ENCODE data around the gene PLBD1.

DNA sequence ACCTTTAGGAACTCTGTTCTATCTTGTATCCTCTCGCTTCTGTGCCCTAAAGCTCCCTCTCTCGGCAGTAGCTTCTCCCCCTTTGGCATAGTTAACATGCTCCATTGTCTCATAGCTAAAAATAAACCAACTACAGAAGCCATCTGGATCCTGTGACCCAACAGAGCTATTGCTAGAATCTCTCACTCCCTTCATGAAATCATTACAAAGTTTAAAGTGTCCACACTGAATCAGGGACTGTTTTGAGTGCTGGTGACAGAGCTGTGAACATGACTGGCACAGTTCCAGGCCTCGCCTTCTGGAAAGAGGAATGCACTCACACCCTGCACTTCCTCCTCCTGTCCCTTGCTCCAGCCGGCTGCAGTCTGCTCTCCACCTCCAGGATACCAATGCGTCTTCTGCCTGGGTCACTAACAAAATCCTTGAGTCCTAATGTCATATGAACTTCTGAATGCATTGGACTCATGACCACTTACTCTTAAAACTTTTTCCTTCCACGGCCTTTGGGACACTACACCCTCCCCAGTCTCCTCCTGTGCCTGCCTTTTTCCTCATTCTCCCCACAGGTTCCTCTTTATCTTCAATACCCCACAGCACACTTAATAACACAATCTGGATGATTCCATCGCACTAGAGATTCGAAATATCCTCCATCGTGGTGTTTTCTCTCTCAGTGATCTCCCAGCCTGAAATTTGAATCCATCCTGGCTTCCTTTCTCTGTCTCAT is 13.2 kb downstream of the PLBD1 start:
- TF ChIP-seq, protein P1, sequence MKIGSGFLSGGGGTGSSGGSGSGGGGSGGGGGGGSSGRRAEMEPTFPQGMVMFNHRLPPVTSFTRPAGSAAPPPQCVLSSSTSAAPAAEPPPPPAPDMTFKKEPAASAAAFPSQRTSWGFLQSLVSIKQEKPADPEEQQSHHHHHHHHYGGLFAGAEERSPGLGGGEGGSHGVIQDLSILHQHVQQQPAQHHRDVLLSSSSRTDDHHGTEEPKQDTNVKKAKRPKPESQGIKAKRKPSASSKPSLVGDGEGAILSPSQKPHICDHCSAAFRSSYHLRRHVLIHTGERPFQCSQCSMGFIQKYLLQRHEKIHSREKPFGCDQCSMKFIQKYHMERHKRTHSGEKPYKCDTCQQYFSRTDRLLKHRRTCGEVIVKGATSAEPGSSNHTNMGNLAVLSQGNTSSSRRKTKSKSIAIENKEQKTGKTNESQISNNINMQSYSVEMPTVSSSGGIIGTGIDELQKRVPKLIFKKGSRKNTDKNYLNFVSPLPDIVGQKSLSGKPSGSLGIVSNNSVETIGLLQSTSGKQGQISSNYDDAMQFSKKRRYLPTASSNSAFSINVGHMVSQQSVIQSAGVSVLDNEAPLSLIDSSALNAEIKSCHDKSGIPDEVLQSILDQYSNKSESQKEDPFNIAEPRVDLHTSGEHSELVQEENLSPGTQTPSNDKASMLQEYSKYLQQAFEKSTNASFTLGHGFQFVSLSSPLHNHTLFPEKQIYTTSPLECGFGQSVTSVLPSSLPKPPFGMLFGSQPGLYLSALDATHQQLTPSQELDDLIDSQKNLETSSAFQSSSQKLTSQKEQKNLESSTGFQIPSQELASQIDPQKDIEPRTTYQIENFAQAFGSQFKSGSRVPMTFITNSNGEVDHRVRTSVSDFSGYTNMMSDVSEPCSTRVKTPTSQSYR (CRISPR knock-in tag; IDR thresholded peaks at IDR 0.05): no peak
- TF ChIP-seq, protein P2, sequence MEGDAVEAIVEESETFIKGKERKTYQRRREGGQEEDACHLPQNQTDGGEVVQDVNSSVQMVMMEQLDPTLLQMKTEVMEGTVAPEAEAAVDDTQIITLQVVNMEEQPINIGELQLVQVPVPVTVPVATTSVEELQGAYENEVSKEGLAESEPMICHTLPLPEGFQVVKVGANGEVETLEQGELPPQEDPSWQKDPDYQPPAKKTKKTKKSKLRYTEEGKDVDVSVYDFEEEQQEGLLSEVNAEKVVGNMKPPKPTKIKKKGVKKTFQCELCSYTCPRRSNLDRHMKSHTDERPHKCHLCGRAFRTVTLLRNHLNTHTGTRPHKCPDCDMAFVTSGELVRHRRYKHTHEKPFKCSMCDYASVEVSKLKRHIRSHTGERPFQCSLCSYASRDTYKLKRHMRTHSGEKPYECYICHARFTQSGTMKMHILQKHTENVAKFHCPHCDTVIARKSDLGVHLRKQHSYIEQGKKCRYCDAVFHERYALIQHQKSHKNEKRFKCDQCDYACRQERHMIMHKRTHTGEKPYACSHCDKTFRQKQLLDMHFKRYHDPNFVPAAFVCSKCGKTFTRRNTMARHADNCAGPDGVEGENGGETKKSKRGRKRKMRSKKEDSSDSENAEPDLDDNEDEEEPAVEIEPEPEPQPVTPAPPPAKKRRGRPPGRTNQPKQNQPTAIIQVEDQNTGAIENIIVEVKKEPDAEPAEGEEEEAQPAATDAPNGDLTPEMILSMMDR (IDR thresholded peaks at IDR 0.05): no peak
- TF ChIP-seq, protein P3, sequence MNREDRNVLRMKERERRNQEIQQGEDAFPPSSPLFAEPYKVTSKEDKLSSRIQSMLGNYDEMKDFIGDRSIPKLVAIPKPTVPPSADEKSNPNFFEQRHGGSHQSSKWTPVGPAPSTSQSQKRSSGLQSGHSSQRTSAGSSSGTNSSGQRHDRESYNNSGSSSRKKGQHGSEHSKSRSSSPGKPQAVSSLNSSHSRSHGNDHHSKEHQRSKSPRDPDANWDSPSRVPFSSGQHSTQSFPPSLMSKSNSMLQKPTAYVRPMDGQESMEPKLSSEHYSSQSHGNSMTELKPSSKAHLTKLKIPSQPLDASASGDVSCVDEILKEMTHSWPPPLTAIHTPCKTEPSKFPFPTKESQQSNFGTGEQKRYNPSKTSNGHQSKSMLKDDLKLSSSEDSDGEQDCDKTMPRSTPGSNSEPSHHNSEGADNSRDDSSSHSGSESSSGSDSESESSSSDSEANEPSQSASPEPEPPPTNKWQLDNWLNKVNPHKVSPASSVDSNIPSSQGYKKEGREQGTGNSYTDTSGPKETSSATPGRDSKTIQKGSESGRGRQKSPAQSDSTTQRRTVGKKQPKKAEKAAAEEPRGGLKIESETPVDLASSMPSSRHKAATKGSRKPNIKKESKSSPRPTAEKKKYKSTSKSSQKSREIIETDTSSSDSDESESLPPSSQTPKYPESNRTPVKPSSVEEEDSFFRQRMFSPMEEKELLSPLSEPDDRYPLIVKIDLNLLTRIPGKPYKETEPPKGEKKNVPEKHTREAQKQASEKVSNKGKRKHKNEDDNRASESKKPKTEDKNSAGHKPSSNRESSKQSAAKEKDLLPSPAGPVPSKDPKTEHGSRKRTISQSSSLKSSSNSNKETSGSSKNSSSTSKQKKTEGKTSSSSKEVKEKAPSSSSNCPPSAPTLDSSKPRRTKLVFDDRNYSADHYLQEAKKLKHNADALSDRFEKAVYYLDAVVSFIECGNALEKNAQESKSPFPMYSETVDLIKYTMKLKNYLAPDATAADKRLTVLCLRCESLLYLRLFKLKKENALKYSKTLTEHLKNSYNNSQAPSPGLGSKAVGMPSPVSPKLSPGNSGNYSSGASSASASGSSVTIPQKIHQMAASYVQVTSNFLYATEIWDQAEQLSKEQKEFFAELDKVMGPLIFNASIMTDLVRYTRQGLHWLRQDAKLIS (CRISPR knock-in tag; IDR thresholded peaks at IDR 0.05; ENCODE audit: borderline replicate concordance): no peak
- TF ChIP-seq MYBL2 (CRISPR knock-in tag; IDR thresholded peaks at IDR 0.05): no peak
- no peak for TF ChIP-seq TEAD4 (CRISPR knock-in tag; IDR thresholded peaks at IDR 0.05)
- TF ChIP-seq, protein P4, sequence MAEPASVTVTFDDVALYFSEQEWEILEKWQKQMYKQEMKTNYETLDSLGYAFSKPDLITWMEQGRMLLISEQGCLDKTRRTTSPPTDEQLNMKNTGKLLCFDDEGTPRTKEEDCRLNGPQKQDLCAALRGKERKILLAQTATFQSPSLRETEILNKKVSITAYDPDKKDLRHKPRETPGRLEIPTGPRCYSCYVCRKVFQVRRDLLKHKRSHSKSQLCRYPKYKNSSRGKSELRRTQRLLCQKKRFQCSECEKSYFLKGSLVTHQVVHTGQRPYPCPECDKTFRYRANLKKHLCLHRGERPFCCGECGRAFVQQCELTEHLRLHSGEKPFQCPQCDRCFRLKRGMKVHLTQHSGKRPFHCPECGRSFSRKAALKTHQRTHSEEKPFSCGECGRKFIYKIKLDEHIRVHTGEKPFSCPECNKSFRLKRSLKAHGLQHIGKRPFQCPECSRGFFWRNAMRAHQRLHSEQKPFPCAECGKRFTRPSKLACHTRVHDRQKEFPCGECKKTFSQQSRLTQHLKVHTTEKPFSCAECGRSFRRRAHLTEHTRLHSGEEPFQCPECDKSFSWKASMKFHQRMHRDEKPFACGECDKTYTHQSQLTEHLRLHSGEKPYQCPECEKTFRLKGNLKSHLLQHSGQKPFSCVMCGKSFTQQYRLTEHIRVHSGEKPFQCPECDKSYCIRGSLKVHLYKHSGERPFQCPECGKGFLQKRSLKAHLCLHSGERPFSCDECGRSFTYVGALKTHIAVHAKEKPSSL (CRISPR knock-in tag; conservative IDR thresholded peaks at IDR 0.05): no peak
- TF ChIP-seq JAZF1 (CRISPR knock-in tag; IDR thresholded peaks at IDR 0.05): no peak

Measured in WTC11 (cell line).